B cell (primary cell): ENCODE results near the gene EVI2B. TPM values are rescaled to one million over a fixed set of nuclear protein-coding genes. Genes with fewer than 3 reads are reported as not detected.

ENCODE experiments used
- ATAC-seq: fragments of 200-7000 bp; cut with Tn5 transposase; one replicate; pipeline ENCODE4 v1.10.0; 2021; ENCODE audit warnings: low read depth, mild to moderate bottlenecking, moderate number of reproducible peaks, moderate library complexity
- CTCF ChIA-PET: fragments of 350-600 bp; sonication (Branson Sonifier 250); formaldehyde crosslinking; loops from one replicate; lab custom pipeline; 2021; ENCODE audit warnings: antibody characterized with exemption, inconsistent platforms; lab: Charles Lee
- POLR2A ChIA-PET: fragments of 350-600 bp; sonication (Branson Sonifier 250); formaldehyde crosslinking; loops from one replicate; lab custom pipeline; 2021; ENCODE audit warnings: antibody characterized with exemption; lab: Charles Lee
- DNase-seq: peaks from one replicate; pipeline ENCODE4 v3.0.0; 2013
- H2AFZ ChIP-seq: 2 replicates; pipeline ENCODE4 v1.6.1; 2012; ENCODE audit warnings: mild to moderate bottlenecking, low read depth, low read length; ENCODE audit not compliant: insufficient read depth, poor library complexity, severe bottlenecking
- H3K27ac ChIP-seq, 2 donors: 1 replicate in 1 of 2; 2 replicates in 1 of 2; pipeline ENCODE4 v1.5.1; 2012 to 2013; ENCODE audit warnings: low read length in 2 of 2, mild to moderate bottlenecking in 2 of 2, moderate library complexity in 1 of 2
- H3K27me3 ChIP-seq, 4 experiments: fragments of 200-600 bp in 1 of 4; sonication (generic) in 1 of 4; replicated peaks in 1 of 4; 1 replicate in 2 of 4; 2 replicates in 2 of 4; pipeline versions ENCODE4 v1.6.1 to v1.7.0; 2013 to 2016; ENCODE audit warnings: low read length in 3 of 4, mild to moderate bottlenecking in 2 of 4, mixed read lengths in 1 of 4, moderate library complexity in 1 of 4; ENCODE audit not compliant: insufficient read depth in 4 of 4, control insufficient read depth in 3 of 4; ENCODE audit errors: control extremely low read depth in 1 of 4
- H3K36me3 ChIP-seq, 2 experiments: replicated peaks in 1 of 2; 1 replicate in 1 of 2; 2 replicates in 1 of 2; pipeline versions ENCODE4 v1.6.1 to v1.7.1; 2013; ENCODE audit warnings: low read length in 1 of 2; ENCODE audit not compliant: insufficient read depth in 2 of 2, control insufficient read depth in 1 of 2; ENCODE audit errors: control extremely low read depth in 1 of 2, extremely low read depth in 1 of 2
- H3K4me1 ChIP-seq, 2 donors: fragments of 200-600 bp in 1 of 2; sonication (generic) in 1 of 2; 1 replicate in 1 of 2; 2 replicates in 1 of 2; pipeline versions ENCODE4 v1.5.1 to v1.6.1; 2013 to 2017; ENCODE audit warnings: low read length in 2 of 2; ENCODE audit not compliant: control insufficient read depth in 2 of 2, insufficient read depth in 2 of 2
- H3K4me2 ChIP-seq: replicated peaks from 2 replicates; pipeline ENCODE3; 2012; ENCODE audit warnings: mild to moderate bottlenecking, low read depth, low read length; ENCODE audit not compliant: poor library complexity, severe bottlenecking
- H3K4me3 ChIP-seq, 5 experiments: fragments of 200-600 bp in 1 of 5; sonication (generic) in 1 of 5; 1 replicate in 3 of 5; 2 replicates in 2 of 5; pipeline versions ENCODE4 v1.5.1 to v1.7.0; 2011 to 2016; ENCODE audit warnings: low read length in 4 of 5, mild to moderate bottlenecking in 4 of 5, low read depth in 2 of 5, control low read depth in 1 of 5, moderate library complexity in 1 of 5; ENCODE audit not compliant: insufficient read depth in 1 of 5; ENCODE audit errors: control extremely low read depth in 1 of 5, extremely low read depth in 1 of 5
- H3K79me2 ChIP-seq: fragments of 200-600 bp; sonication (generic); one replicate; pipeline ENCODE4 v1.6.0; 2016; ENCODE audit warnings: low read length; ENCODE audit not compliant: control insufficient read depth, insufficient read depth
- H3K9ac ChIP-seq: fragments of 200-600 bp; sonication (generic); 2 replicates; pipeline ENCODE4 v1.6.1; 2017; ENCODE audit warnings: mild to moderate bottlenecking, low read length, moderate library complexity
- H3K9me3 ChIP-seq, 3 donors: one replicate each; pipeline versions ENCODE4 v1.6.1 to v1.7.1; 2013; ENCODE audit warnings: low read length in 2 of 3; ENCODE audit not compliant: control insufficient read depth in 2 of 3, insufficient read depth in 1 of 3; ENCODE audit errors: control extremely low read depth in 1 of 3
- H4K20me1 ChIP-seq: 2 replicates; pipeline ENCODE4 v1.6.0; 2012; ENCODE audit warnings: mild to moderate bottlenecking, low read length; ENCODE audit not compliant: insufficient read depth, control insufficient read depth, poor library complexity, severe bottlenecking
- H3K27ac Mint-ChIP-seq: one replicate; pipeline ENCODE4 v1.8.0; 2021; ENCODE audit warnings: mixed read lengths
- H3K27me3 Mint-ChIP-seq: one replicate; pipeline ENCODE4 v1.8.0; 2021; ENCODE audit warnings: mixed read lengths
- H3K4me1 Mint-ChIP-seq: one replicate; pipeline ENCODE4 v1.8.0; 2021; ENCODE audit warnings: mixed read lengths
- H3K4me3 Mint-ChIP-seq: one replicate; pipeline ENCODE4 v1.8.0; 2021; ENCODE audit warnings: mixed read lengths
- H3K9me3 Mint-ChIP-seq: one replicate; pipeline ENCODE4 v1.8.0; 2022; ENCODE audit warnings: mixed read lengths; ENCODE audit not compliant: insufficient read depth
- EZH2 ChIP-seq: IDR thresholded peaks from 2 replicates; pipeline ENCODE4 v1.6.1; 2012; ENCODE audit warnings: borderline replicate concordance, low read depth, mild to moderate bottlenecking, moderate library complexity, low read length; ENCODE audit not compliant: insufficient read depth, poor library complexity, severe bottlenecking
- WGBS: methylation state at CpG from one replicate; pipeline ENCODE4 v1.1.5; 2013; ENCODE audit warnings: missing lambda C conversion rate; ENCODE audit not compliant: insufficient coverage; 5-methylcytosine and 5-hydroxymethylcytosine counted together
- intact Hi-C: fragments of 100-400 bp; cut with micrococcal nuclease; formaldehyde crosslinking; loops from one replicate; pipeline ENCODE4 v1.10.0; 2022
- polyA plus RNA-seq: library from polyadenylated mRNA; depleted of rRNA; stranded (reverse); fragments of >200 nt; gene quantifications from 2 replicates; pipeline ENCODE4 v1.2.3, GENCODE V29; 2012
- total RNA-seq, 2 donors: library from RNA; stranded (reverse); fragments of 120-200 nt in 1 of 2; gene quantifications; 1 replicate in 1 of 2; 2 replicates in 1 of 2; pipeline versions ENCODE4 v1.2.3 to v1.2.4, GENCODE V29; 2013 to 2022
- TF ChIP-seq, protein P1 (sequence below): fragments of 200-600 bp; IDR thresholded peaks from one replicate; pipeline ENCODE4 v1.8.0; 2022; ENCODE audit warnings: antibody characterized with exemption, mild to moderate bottlenecking

Gene EVI2B
- total and polyA plus RNA-seq, 2 donors (not counting 1 experiment from before 2014, with no cell fraction given), result 132 to 135 TPM

DNA sequence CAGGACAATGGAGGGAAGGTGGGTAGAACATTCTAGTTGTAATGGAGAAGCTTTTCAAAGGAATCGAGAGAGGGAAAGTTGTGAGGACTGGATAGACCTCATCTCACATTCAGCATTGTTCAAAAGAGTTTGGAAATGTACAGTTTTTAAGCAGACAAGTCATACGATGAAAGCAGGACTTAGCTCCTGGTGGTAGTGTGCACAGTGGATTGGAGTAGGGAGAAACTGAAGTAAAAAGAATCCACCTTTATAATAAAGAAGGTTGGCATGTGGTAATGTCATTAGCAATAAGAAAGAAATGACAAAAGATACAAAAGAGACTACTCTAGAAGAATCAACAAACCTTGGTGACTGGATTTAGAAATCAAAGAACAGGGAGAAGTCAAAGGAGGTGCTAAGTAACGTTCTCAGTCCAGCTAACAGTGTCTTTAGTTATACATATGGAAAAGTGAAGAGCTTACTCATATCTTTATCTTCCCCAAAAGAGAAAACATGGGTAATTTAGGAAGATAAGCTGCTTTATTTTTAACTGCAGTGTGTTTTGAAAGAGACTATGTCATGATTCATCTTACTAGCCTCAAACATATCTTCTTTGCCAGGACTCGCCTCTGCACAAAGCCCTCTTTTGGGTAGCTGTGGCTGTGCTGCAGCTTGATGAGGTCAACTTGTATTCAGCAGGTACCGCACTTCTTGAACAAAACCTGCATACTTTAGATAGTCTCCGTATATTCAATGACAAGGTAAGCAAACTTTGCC lies 26.2 kb upstream of the EVI2B start:
- Histone ChIP-seq H4K20me1 (no peaks in the 10 kb centered on the region), H3K9me3 (no peaks in the 10 kb centered on the region), H3K79me2 (no peaks in the 10 kb centered on the region), H3K36me3 (peaks cover 7 to 9% of the 10 kb centered on the region in 2 experiments), H3K4me3 (no peak overlapping the region), H3K4me1 (no peaks in the 10 kb centered on the region), H3K9ac (no peak overlapping the region), H2AFZ (no peak overlapping the region), H3K27me3 (no peaks in the 10 kb centered on the region), H3K27ac (no peak overlapping the region), H3K4me2 (no peak overlapping the region)
- no peak overlapping the region for H3K27ac Mint-ChIP-seq
- H3K4me3 Mint-ChIP-seq, result no peak overlapping the region
- intact Hi-C loops, result no loop called here
- DNase-seq, result no peak
- no peaks in the 10 kb centered on the region for H3K27me3 Mint-ChIP-seq
- no peaks in the 10 kb centered on the region for H3K4me1 Mint-ChIP-seq
- H3K9me3 Mint-ChIP-seq, result no peaks in the 10 kb centered on the region
- 100% methylated on average over 1 of the region's 6 CpGs for WGBS
- ChIA-PET CTCF (interaction anchor here (0.9 to 2.2 kb wide), 2 partner anchors 21 to 33 kb away, joined by 3 to 5 read pairs; no protein-coding TSS in a partner anchor), POLR2A (no interaction called here)
- ATAC-seq, result no peak
- no peak for TF ChIP-seq EZH2
- TF ChIP-seq, protein P1, sequence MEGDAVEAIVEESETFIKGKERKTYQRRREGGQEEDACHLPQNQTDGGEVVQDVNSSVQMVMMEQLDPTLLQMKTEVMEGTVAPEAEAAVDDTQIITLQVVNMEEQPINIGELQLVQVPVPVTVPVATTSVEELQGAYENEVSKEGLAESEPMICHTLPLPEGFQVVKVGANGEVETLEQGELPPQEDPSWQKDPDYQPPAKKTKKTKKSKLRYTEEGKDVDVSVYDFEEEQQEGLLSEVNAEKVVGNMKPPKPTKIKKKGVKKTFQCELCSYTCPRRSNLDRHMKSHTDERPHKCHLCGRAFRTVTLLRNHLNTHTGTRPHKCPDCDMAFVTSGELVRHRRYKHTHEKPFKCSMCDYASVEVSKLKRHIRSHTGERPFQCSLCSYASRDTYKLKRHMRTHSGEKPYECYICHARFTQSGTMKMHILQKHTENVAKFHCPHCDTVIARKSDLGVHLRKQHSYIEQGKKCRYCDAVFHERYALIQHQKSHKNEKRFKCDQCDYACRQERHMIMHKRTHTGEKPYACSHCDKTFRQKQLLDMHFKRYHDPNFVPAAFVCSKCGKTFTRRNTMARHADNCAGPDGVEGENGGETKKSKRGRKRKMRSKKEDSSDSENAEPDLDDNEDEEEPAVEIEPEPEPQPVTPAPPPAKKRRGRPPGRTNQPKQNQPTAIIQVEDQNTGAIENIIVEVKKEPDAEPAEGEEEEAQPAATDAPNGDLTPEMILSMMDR, result no peak

DNA sequence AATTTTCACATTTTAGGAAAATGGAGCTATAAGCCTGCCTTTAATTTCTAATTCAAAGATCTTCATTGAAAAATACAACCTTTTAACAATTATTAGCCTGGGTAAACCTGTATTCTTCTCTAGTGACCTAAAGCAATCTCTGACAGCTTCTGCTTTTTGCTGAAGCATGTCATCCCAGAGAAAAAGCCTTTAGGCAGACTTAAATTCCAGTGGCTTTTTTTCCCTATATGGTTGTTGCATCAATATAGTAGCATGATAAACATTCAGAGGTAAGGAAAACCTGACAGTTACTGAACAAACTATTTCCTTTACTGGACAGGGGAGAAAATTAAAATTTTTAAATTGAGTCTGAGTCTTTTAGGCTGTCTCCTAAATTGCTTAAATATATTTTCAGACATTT lies 15.4 kb upstream of the EVI2B start:
- no peaks in the 10 kb centered on the region for H3K4me1 ChIP-seq
- Mint-ChIP-seq H3K4me1 (no peaks in the 10 kb centered on the region), H3K27ac (no peak overlapping the region), H3K9me3 (no peaks in the 10 kb centered on the region), H3K27me3 (no peaks in the 10 kb centered on the region), H3K4me3 (no peak overlapping the region)
- intact Hi-C loops, result no loop called here
- ATAC-seq (no peak), DNase-seq (no peak)
- no peak overlapping the region for H2AFZ ChIP-seq
- H3K27me3 ChIP-seq, result no peaks in the 10 kb centered on the region
- ChIA-PET POLR2A (interaction anchor here (0.6 kb wide), 1 partner anchor 479 kb away, joined by 3 read pairs; no protein-coding TSS in a partner anchor), CTCF (no interaction called here)
- no peaks in the 10 kb centered on the region for H4K20me1 ChIP-seq
- H3K9ac ChIP-seq, result no peak overlapping the region
- no peak overlapping the region for H3K4me3 ChIP-seq
- H3K4me2 ChIP-seq, result no peak overlapping the region
- H3K79me2 ChIP-seq, result no peaks in the 10 kb centered on the region
- no peak for TF ChIP-seq EZH2
- TF ChIP-seq, protein P1, result no peak
- no peak overlapping the region for H3K27ac ChIP-seq
- H3K9me3 ChIP-seq, result no peaks in the 10 kb centered on the region
- H3K36me3 ChIP-seq, result peaks cover 1 to 8% of the 10 kb centered on the region in 2 experiments
